Stimulated activated CD8-positive, alpha-beta memory T cell treated with anti-CD3 and anti-CD28 coated beads, Interleukin-4, amount 100 ng/mL, for 24 hours (primary cell): ENCODE data around the gene HIVEP3.
"Not testable (repeated sequence)": the region's sequence is repeated elsewhere in the genome, so short reads cannot be mapped to it uniquely, and the experiment has no call there.

Experiments
- DNase-seq: peaks from one replicate; pipeline ENCODE4 v3.0.0-alpha.2; 2020; ENCODE audit warnings: low read depth

HIVEP3 gene

GRCh38 chr1:41918450-41919043, at the start of gene HIVEP3:
Gene HIVEP3, minus strand, starts transcription at chr1:41918922.
- DNase-seq = no peak

GRCh38 chr1:41964400-41964799, 45.7 kb upstream of the HIVEP3 start:
- DNase-seq = no peak

- no peak for DNase-seq
These were observed 44.9 kb upstream of the HIVEP3 start for GRCh38 chr1:41963636-41964035.

- no peak for DNase-seq
These were observed 39.4 kb upstream of the HIVEP3 start for GRCh38 chr1:41958015-41958673.

- no peak for DNase-seq
These were observed 38.8 kb upstream of the HIVEP3 start for GRCh38 chr1:41957568-41957967.

GRCh38 chr1:41955461-41956159, 36.9 kb upstream of the HIVEP3 start:
- no peak for DNase-seq

- no peak for DNase-seq
These were observed 35.8 kb upstream of the HIVEP3 start for GRCh38 chr1:41954533-41954944.

- DNase-seq = no peak
These were observed 34.6 kb upstream of the HIVEP3 start for GRCh38 chr1:41953291-41953690.

GRCh38 chr1:41952208-41952607, 33.5 kb upstream of the HIVEP3 start:
- no peak for DNase-seq

- DNase-seq = not testable (repeated sequence)
These were observed 32.8 kb upstream of the HIVEP3 start for GRCh38 chr1:41951492-41951891.

GRCh38 chr1:41950820-41951219, 32.1 kb upstream of the HIVEP3 start:
- no peak for DNase-seq

- DNase-seq = not testable (repeated sequence)
These were observed 27.2 kb upstream of the HIVEP3 start for GRCh38 chr1:41945946-41946345.

- no peak for DNase-seq
These were observed 25.0 kb upstream of the HIVEP3 start for GRCh38 chr1:41943717-41944116.

GRCh38 chr1:41942278-41942677, 23.6 kb upstream of the HIVEP3 start:
- no peak for DNase-seq

GRCh38 chr1:41941381-41941780, 22.7 kb upstream of the HIVEP3 start:
- no peak for DNase-seq

GRCh38 chr1:41939194-41939593, 20.5 kb upstream of the HIVEP3 start:
- no peak for DNase-seq

- no peak for DNase-seq
These were observed 17.4 kb upstream of the HIVEP3 start for GRCh38 chr1:41936107-41936506.

- DNase-seq = no peak
These were observed 16.5 kb upstream of the HIVEP3 start for GRCh38 chr1:41935226-41935625.

GRCh38 chr1:41933106-41933505, 14.4 kb upstream of the HIVEP3 start:
- no peak for DNase-seq

GRCh38 chr1:41931578-41931977, 12.9 kb upstream of the HIVEP3 start:
- no peak for DNase-seq

GRCh38 chr1:41927118-41927517, 8.4 kb upstream of the HIVEP3 start:
- no peak for DNase-seq

- DNase-seq = no peak
These were observed 7.0 kb upstream of the HIVEP3 start for GRCh38 chr1:41925712-41926111.

GRCh38 chr1:41924911-41925310, 6.2 kb upstream of the HIVEP3 start:
- no peak for DNase-seq
